IMR-90 (cell line): ENCODE measurements around the gene TENM3.

Experiments used
- CHD1 ChIP-seq: IDR thresholded peaks from 2 replicates; pipeline ENCODE4 v1.6.1; 2012; ENCODE audit warnings: low read depth, low read length, improper control_type of control experiment
- CTCF ChIP-seq: conservative IDR thresholded peaks from 2 replicates; pipeline ENCODE4 v1.5.1; 2012; ENCODE audit warnings: mild to moderate bottlenecking, low read depth, low read length, improper control_type of control experiment
- FOS ChIP-seq: fragments of 150-350 bp; IDR thresholded peaks from 2 replicates; pipeline ENCODE4 v1.6.1; 2016; ENCODE audit warnings: low read depth, low read length
- MXI1 ChIP-seq: IDR thresholded peaks from 2 replicates; pipeline ENCODE4 v1.6.1; 2012; ENCODE audit warnings: low read depth, mild to moderate bottlenecking, low read length, moderate library complexity, borderline replicate concordance
- POLR2A ChIP-seq: IDR thresholded peaks from 2 replicates; pipeline ENCODE4 v1.6.1; 2012; ENCODE audit warnings: mild to moderate bottlenecking, low read depth, low read length

- no peak for TF ChIP-seq CHD1
- TF ChIP-seq CTCF, result no peak
- TF ChIP-seq POLR2A, result no peak
- no peak for TF ChIP-seq MXI1
- no peak for TF ChIP-seq FOS
Observed at GRCh38 chr4:182528819-182529218, 285.6 kb downstream of the TENM3 start.
